GM23338 (cell line): ENCODE data around the gene FAM53B. TPM values are rescaled to one million over a fixed set of nuclear protein-coding genes. Genes with fewer than 3 reads are reported as not detected.

Source experiments
- ATAC-seq: fragments of 200-7000 bp; cut with Tn5 transposase; 3 replicates; pipeline ENCODE4 v1.9.1; 2020
- DNase-seq: peaks from one replicate; pipeline ENCODE4 v3.0.0-alpha.2; 2015; ENCODE audit warnings: low spot score
- H2AFZ ChIP-seq: fragments of 200-600 bp; sonication (generic); 2 replicates; pipeline ENCODE4 v1.8.0; 2016; ENCODE audit warnings: antibody characterized with exemption, mild to moderate bottlenecking, moderate library complexity
- H3F3A ChIP-seq: fragments of 200-600 bp; sonication (generic); replicated peaks from 2 replicates; pipeline ENCODE4 v1.8.0; 2017; ENCODE audit warnings: antibody characterized with exemption, mixed run types, low read depth
- H3K27ac ChIP-seq: fragments of 200-600 bp; sonication (generic); 2 replicates; pipeline ENCODE4 v1.6.1; 2016; ENCODE audit warnings: low read depth
- H3K27me3 ChIP-seq: fragments of 200-600 bp; sonication (generic); 2 replicates; pipeline ENCODE4 v1.8.0; 2016; ENCODE audit warnings: mild to moderate bottlenecking, mixed run types, moderate library complexity; ENCODE audit not compliant: insufficient read depth
- H3K36me3 ChIP-seq: fragments of 200-600 bp; sonication (generic); 2 replicates; pipeline ENCODE4 v1.8.0; 2016; ENCODE audit warnings: mild to moderate bottlenecking; ENCODE audit not compliant: insufficient read depth
- H3K4me1 ChIP-seq: fragments of 200-600 bp; sonication (generic); 2 replicates; pipeline ENCODE4 v1.8.0; 2016; ENCODE audit warnings: mild to moderate bottlenecking, moderate library complexity; ENCODE audit not compliant: insufficient read depth
- H3K4me2 ChIP-seq: fragments of 200-600 bp; sonication (generic); 2 replicates; pipeline ENCODE4 v1.7.1; 2017; ENCODE audit warnings: mixed run types
- H3K4me3 ChIP-seq: fragments of 200-600 bp; sonication (generic); 2 replicates; pipeline ENCODE4 v1.6.1; 2016; ENCODE audit warnings: mixed run types
- H3K79me2 ChIP-seq: fragments of 200-600 bp; sonication (generic); replicated peaks from 2 replicates; pipeline ENCODE4 v1.8.0; 2017; ENCODE audit warnings: mild to moderate bottlenecking; ENCODE audit not compliant: insufficient read depth
- H3K9me2 ChIP-seq: fragments of 200-600 bp; sonication (generic); 2 replicates; pipeline ENCODE4 v1.8.0; 2017; ENCODE audit not compliant: insufficient read depth
- H4K20me1 ChIP-seq: fragments of 200-600 bp; sonication (generic); replicated peaks from 2 replicates; pipeline ENCODE4 v1.8.0; 2017; ENCODE audit warnings: mild to moderate bottlenecking; ENCODE audit not compliant: insufficient read depth
- H3K27ac Mint-ChIP-seq: 2 replicates; pipeline ENCODE4 v1.8.0; 2020; ENCODE audit warnings: inconsistent platforms, mild to moderate bottlenecking, moderate library complexity, mixed read lengths
- H3K27me3 Mint-ChIP-seq: 3 replicates; pipeline ENCODE4 v1.8.0; 2022; ENCODE audit warnings: low read depth, mild to moderate bottlenecking, moderate library complexity, mixed read lengths, inconsistent platforms; ENCODE audit not compliant: insufficient read depth, poor library complexity
- H3K36me3 Mint-ChIP-seq: 3 replicates; pipeline ENCODE4 v1.8.0; 2021; ENCODE audit warnings: low read depth, mild to moderate bottlenecking, inconsistent platforms, moderate library complexity, mixed read lengths
- H3K4me1 Mint-ChIP-seq: 3 replicates; pipeline ENCODE4 v1.8.0; 2020; ENCODE audit warnings: mild to moderate bottlenecking, inconsistent platforms, mixed read lengths
- H3K4me3 Mint-ChIP-seq: 3 replicates; pipeline ENCODE4 v1.8.0; 2021; ENCODE audit warnings: moderate library complexity, mild to moderate bottlenecking, inconsistent platforms, mixed read lengths
- H3K9me3 Mint-ChIP-seq: 3 replicates; pipeline ENCODE4 v1.8.0; 2020; ENCODE audit warnings: moderate library complexity, mild to moderate bottlenecking, inconsistent platforms, mixed read lengths
- CREB1 ChIP-seq: fragments of 250-450 bp; sonication (Bioruptor Pico); IDR thresholded peaks from 2 replicates; pipeline ENCODE4 v1.5.0; 2020; ENCODE audit warnings: low read depth, mild to moderate bottlenecking, moderate library complexity
- CTCF ChIP-seq, 2 experiments: fragments of 200-600 bp in 1 of 2; sonication (generic) in 1 of 2; conservative IDR thresholded peaks; 2 replicates each; pipeline versions ENCODE4 v1.5.1 to v1.6.1; 2016 to 2017; ENCODE audit warnings: antibody characterized with exemption in 2 of 2, low read depth in 2 of 2, mild to moderate bottlenecking in 2 of 2, moderate library complexity in 1 of 2
- EZH2 ChIP-seq: fragments of 200-600 bp; sonication (generic); IDR thresholded peaks from one replicate; pipeline ENCODE4 v1.8.0; 2017; ENCODE audit warnings: antibody characterized with exemption, mild to moderate bottlenecking, low read depth; ENCODE audit not compliant: unreplicated experiment
- EZH2phosphoT487 ChIP-seq: fragments of 200-600 bp; sonication (generic); IDR thresholded peaks from one replicate; pipeline ENCODE4 v1.8.1; 2018; ENCODE audit warnings: antibody characterized with exemption; ENCODE audit not compliant: unreplicated experiment
- NANOG ChIP-seq: IDR thresholded peaks from 2 replicates; pipeline ENCODE4 v1.6.1; 2016; ENCODE audit warnings: antibody characterized with exemption, borderline replicate concordance
- REST ChIP-seq: IDR thresholded peaks from one replicate; pipeline ENCODE4 v1.6.1; 2018; ENCODE audit warnings: antibody characterized with exemption; ENCODE audit not compliant: unreplicated experiment
- ZNF114 ChIP-seq: fragments of 250-450 bp; sonication (Bioruptor Pico); IDR thresholded peaks from 2 replicates; pipeline ENCODE4 v1.5.0; 2020; ENCODE audit warnings: mild to moderate bottlenecking, moderate library complexity
- ZNF462 ChIP-seq: fragments of 250-450 bp; sonication (Bioruptor Pico); IDR thresholded peaks from 2 replicates; pipeline ENCODE4 v1.5.0; 2020; ENCODE audit warnings: mild to moderate bottlenecking, moderate library complexity
- polyA plus RNA-seq: library from polyadenylated mRNA; unstranded; fragments of >200 nt; fragmentation: Nextera tagmentation; extraction: Ambion mirVana; gene quantifications from 2 replicates; pipeline ENCODE4 v1.2.1, GENCODE V29; 2016
- total RNA-seq: library from RNA; depleted of rRNA; stranded (reverse); fragments of >200 nt; shearing (Covaris generic); gene quantifications from 2 replicates; pipeline ENCODE4 v1.2.3, GENCODE V29; 2014

The FAM53B gene
- total and polyA plus RNA-seq, 2 experiments from 2014 or later: 3.0 to 20.3 TPM

DNA sequence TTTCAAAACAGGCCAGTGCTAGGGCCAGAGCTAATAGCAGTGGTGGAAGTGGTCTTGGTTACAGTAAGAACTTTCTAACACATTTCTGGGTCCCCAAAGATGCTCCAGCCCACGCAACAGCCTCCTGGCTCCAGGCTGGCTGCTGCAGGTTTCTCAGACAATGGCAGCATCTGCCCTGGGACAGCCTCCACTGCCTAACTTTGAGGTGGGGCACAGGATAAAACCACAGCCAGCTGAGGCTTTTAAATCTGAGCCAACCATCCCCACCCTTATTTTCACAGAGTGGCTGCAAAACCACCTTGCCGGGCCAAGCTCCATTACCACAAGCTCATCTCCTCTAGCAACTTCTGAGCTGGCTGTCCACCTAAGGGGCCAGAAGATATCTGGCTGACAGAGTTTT lies 84.8 kb downstream of the FAM53B start (continued):
- TF ChIP-seq REST: no peak

DNA sequence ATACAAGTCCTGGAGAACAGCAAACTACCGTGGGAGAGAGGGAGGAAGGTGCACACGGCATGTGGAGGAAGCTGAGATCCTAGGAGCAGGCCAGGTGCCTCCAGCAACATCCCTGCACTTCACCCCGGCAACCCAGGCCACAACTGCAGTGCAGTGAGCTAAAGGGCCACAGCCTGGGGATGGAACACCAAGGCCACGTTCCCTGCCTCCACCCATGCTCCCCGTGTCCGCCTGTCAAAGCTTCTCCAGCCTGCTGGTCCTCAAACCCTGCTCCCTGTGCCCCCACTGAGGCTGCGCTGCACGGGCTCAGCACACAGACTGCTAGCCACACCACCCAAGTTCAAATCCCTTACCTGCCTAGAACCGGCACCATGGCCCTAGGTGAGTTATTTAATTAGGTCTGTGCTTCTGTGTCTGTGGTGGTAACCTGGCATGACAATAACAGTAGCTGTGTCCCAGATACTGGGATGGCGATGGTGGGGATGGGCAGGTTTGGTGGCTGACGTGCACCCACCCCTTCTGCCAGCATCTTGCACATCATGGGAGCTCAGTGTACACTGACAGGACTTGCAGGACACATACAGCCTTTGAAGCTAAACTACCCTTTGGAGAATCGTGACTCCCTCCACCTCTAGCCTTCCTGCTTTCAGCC lies 85.5 kb downstream of the FAM53B start:
- Histone ChIP-seq H3K27me3 (no peaks in the 10 kb centered on the region), H3K36me3 (no peaks in the 10 kb centered on the region), H3F3A (no peaks in the 10 kb centered on the region), H3K79me2 (no peaks in the 10 kb centered on the region), H3K4me3 (no peak overlapping the region), H2AFZ (no peak overlapping the region), H4K20me1 (no peaks in the 10 kb centered on the region), H3K9me2 (no peaks in the 10 kb centered on the region), H3K4me1 (no peaks in the 10 kb centered on the region), H3K4me2 (no peak overlapping the region), H3K27ac (no peak overlapping the region)
- no peaks in the 10 kb centered on the region for H3K36me3 Mint-ChIP-seq
- H3K9me3 Mint-ChIP-seq: no peaks in the 10 kb centered on the region
- ATAC-seq: no peak
- peaks cover 9% of the 10 kb centered on the region for H3K4me1 Mint-ChIP-seq
- H3K27me3 Mint-ChIP-seq: peaks cover 2% of the 10 kb centered on the region
- DNase-seq: no peak
- H3K27ac Mint-ChIP-seq: no peak overlapping the region
- no peak overlapping the region for H3K4me3 Mint-ChIP-seq
- no peak for TF ChIP-seq EZH2
- TF ChIP-seq ZNF462 (CRISPR knock-in tag): no peak
- no peak for TF ChIP-seq CTCF (conservative IDR thresholded peaks at IDR 0.05; ENCODE audit: low read depth in 2 of 2)
- no peak for TF ChIP-seq NANOG
- TF ChIP-seq ZNF114 (CRISPR knock-in tag): no peak
- TF ChIP-seq REST: no peak
- no peak for TF ChIP-seq CREB1 (CRISPR knock-in tag)
- no peak for TF ChIP-seq EZH2phosphoT487
